GM12891 (cell line): ENCODE results near the gene EXOC1.

ENCODE experiments used
- POLR2A ChIP-seq: IDR thresholded peaks from 2 replicates; pipeline ENCODE4 v1.6.1; 2011; ENCODE audit warnings: low read depth, low read length, control low read depth
- TAF1 ChIP-seq: IDR thresholded peaks from 2 replicates; pipeline ENCODE4 v1.6.1; 2011; ENCODE audit warnings: low read depth, low read length, control low read depth

DNA sequence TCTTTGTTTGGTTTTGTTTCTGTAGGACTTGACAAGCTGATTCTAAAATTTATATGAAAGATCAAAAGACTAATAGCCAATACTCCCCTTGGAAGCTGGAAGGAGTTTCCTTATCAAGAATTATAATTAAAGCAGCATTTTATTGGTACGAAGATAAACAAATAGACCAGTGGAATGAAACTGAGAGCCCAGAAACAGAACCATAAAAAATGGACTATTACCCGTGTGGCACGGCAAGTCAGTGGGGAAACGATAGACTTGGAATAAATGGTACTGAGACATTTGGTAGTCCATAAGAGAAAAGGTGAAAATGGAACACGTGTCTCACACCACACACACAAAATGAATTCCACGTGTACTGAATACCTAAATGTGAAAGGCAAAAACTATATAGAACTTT lies 52.9 kb downstream of the EXOC1 start:
- no peak for TF ChIP-seq POLR2A
- TF ChIP-seq TAF1, result no peak
